Chondrocyte (in vitro differentiated cells): Measurements from ENCODE around the gene CPT1A. TPM values are rescaled to one million over a fixed set of nuclear protein-coding genes. Genes with fewer than 3 reads are reported as not detected.

Source experiments
- DNase-seq: peaks from one replicate; pipeline ENCODE4 v3.0.0; 2021; ENCODE audit warnings: mixed read lengths, low spot score
- H3K27ac Mint-ChIP-seq: one replicate; pipeline ENCODE4 v1.8.0; 2021; ENCODE audit warnings: mild to moderate bottlenecking, moderate library complexity, mixed read lengths; ENCODE audit not compliant: unreplicated experiment
- H3K27me3 Mint-ChIP-seq: 2 replicates; pipeline ENCODE4 v1.8.0; 2021; ENCODE audit warnings: low read depth, mixed read lengths
- H3K36me3 Mint-ChIP-seq: 2 replicates; pipeline ENCODE4 v1.8.0; 2021; ENCODE audit warnings: low read depth, mixed read lengths
- H3K4me1 Mint-ChIP-seq: 2 replicates; pipeline ENCODE4 v1.8.0; 2021; ENCODE audit warnings: low read depth, mild to moderate bottlenecking, mixed read lengths
- H3K4me3 Mint-ChIP-seq: one replicate; pipeline ENCODE4 v1.8.0; 2021; ENCODE audit warnings: mild to moderate bottlenecking, moderate library complexity, mixed read lengths; ENCODE audit not compliant: unreplicated experiment
- H3K9me3 Mint-ChIP-seq: 2 replicates; pipeline ENCODE4 v1.8.0; 2021; ENCODE audit warnings: low read depth, mixed read lengths
- total RNA-seq: library from RNA; stranded (reverse); gene quantifications from 3 replicates; pipeline ENCODE4 v1.2.1, GENCODE V29; 2021
- TF ChIP-seq, protein P1 (sequence below): fragments of 200-600 bp; sonication (generic); IDR thresholded peaks from 2 replicates; pipeline ENCODE4 v1.5.0; 2021; ENCODE audit warnings: antibody characterized with exemption, mild to moderate bottlenecking, moderate library complexity

The CPT1A gene
- total RNA-seq, 1 donor from 2014 or later = 58.8 TPM

DNA sequence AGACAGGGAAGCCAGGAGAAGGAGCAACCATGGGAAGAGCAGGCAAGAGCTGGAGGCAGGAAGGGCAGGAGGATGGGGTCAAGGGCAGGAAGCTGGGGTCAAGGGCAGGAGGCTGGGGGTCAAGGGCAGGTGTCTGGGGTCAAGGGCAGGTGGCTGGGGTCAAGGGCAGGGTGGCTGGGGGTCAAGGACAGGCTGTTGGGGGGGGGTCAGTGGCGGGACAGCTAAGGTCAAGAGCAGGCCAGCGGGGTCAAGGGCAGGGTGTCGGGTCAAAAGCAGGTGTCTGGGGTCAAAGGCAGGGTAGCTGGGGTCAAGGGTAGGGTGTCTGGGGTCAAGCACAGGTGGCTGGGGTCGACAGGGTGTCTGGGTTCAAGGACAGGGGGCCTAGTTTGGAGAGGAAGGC, 24.2 kb downstream of the CPT1A start:
- DNase-seq = no peak
- TF ChIP-seq, protein P1, sequence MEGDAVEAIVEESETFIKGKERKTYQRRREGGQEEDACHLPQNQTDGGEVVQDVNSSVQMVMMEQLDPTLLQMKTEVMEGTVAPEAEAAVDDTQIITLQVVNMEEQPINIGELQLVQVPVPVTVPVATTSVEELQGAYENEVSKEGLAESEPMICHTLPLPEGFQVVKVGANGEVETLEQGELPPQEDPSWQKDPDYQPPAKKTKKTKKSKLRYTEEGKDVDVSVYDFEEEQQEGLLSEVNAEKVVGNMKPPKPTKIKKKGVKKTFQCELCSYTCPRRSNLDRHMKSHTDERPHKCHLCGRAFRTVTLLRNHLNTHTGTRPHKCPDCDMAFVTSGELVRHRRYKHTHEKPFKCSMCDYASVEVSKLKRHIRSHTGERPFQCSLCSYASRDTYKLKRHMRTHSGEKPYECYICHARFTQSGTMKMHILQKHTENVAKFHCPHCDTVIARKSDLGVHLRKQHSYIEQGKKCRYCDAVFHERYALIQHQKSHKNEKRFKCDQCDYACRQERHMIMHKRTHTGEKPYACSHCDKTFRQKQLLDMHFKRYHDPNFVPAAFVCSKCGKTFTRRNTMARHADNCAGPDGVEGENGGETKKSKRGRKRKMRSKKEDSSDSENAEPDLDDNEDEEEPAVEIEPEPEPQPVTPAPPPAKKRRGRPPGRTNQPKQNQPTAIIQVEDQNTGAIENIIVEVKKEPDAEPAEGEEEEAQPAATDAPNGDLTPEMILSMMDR = no peak
- peaks cover 11% of the 10 kb centered on the region for H3K36me3 Mint-ChIP-seq
- H3K4me3 Mint-ChIP-seq = no peak overlapping the region
- no peaks in the 10 kb centered on the region for H3K9me3 Mint-ChIP-seq
- H3K27ac Mint-ChIP-seq = peak overlapping the region; percentile 59
- H3K27me3 Mint-ChIP-seq = no peaks in the 10 kb centered on the region
- peaks cover 13% of the 10 kb centered on the region for H3K4me1 Mint-ChIP-seq

DNA sequence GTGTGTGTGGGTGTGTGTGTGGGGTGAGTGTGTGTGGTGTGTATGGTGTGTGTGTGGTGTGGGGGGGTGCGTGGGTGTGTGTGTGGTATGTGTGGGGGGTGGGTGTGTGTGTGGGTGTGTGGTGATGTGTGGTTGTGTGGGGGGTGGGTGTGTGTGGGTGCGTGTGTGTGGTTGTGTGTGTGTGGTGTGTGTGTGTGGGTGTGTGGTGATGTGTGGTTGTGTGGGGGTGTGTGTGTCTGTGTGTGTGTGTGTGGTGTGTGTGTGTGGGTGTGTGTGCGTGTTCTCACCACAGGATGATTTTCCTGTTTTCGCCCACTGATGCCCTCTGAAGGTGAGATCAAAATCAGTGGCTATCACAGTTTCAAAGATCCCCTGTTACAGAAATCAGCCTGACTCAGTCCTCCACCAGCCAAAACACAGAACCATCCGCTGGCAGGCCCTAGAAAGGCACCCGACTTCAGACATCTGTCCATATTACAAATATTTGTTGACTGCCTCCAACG, 24.7 kb downstream of the CPT1A start:
- peaks cover 13% of the 10 kb centered on the region for H3K4me1 Mint-ChIP-seq
- DNase-seq = no peak

DNA sequence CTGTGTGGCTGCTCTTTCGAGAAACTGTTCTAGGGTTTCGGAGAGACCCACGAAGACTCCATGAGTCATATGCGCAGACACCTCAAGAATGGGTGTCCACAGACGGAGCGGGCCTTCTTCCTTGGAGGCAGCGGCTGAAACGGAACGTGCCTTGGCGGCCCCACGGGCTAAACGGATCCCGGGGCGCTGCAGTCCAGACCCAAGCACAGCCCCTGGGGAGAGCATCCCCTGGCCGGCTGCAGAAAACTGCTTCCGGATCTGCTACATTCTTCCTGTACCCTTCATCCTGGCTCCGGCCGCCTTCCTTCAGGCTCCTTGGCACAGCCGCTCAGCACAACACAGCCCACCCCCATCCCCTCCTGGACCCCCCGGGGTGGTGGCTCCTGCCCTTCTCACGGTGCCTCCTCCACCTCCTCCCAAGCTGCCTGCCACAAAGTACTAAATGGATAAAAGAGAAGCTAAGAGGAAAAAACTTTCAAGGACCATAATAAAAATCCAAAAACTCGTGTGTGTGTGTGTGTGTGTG, 25.4 kb downstream of the CPT1A start:
- TF ChIP-seq, protein P1 = no peak
- Mint-ChIP-seq H3K4me3 (no peak overlapping the region), H3K9me3 (no peaks in the 10 kb centered on the region), H3K4me1 (peaks cover 13% of the 10 kb centered on the region), H3K36me3 (peaks cover 19% of the 10 kb centered on the region), H3K27me3 (no peaks in the 10 kb centered on the region), H3K27ac (no peak overlapping the region)
- no peak for DNase-seq

More for the DNA sequence above, 24.7 kb downstream of the CPT1A start:
- Mint-ChIP-seq H3K4me3 (no peak overlapping the region), H3K27ac (peak overlapping the region; percentile 59), H3K27me3 (no peaks in the 10 kb centered on the region), H3K36me3 (peaks cover 16% of the 10 kb centered on the region), H3K9me3 (no peaks in the 10 kb centered on the region)
- TF ChIP-seq, protein P1 = no peak

DNA sequence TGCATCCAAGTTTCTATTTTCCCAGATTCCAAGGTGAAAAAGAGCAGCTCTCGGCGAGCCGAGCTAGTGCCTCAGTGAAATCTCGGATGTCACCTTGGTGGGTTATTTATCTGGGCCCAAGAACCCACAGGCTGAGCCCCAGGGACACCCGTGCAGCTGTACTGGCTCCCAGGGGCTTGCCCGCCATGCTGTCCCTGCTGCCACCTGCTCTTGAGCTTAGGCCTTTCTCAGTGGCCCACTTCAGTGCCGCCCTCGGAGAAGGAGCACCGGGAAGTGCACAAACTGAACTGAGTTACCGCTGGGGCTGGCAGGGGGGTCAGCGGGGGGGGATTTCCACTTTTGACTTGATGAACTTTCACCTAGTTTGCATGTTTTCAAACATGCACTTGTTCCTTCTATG, 27.9 kb downstream of the CPT1A start:
- Mint-ChIP-seq H3K27ac (no peak overlapping the region), H3K9me3 (no peaks in the 10 kb centered on the region), H3K27me3 (no peaks in the 10 kb centered on the region), H3K4me1 (peaks cover 27% of the 10 kb centered on the region), H3K4me3 (no peak overlapping the region), H3K36me3 (peaks cover 21% of the 10 kb centered on the region)
- TF ChIP-seq, protein P1 = no peak
- DNase-seq = no peak

DNA sequence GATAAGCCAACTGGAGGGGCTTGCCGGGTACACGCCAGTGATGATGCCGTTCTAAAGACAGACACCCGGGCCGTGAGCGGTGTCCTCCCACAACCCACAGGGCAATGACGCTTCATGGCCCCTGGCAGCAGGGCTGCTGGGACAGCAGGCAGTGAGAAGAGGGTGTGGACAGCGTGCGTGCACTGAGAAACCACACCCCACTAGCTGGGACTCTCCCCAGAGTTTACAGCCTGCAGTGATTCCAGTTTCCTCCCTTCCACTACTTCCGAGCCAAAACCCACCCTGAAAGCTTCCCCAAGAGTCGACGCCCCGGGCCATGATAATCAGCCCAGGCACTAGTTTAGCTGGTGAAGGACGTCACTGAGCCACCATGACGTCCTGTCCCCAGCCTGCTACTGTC, 29.2 kb downstream of the CPT1A start:
- Mint-ChIP-seq H3K9me3 (no peaks in the 10 kb centered on the region), H3K36me3 (peaks cover 22% of the 10 kb centered on the region), H3K4me1 (peaks cover 24% of the 10 kb centered on the region), H3K27ac (no peak overlapping the region), H3K27me3 (no peaks in the 10 kb centered on the region), H3K4me3 (no peak overlapping the region)
- TF ChIP-seq, protein P1 = no peak
- DNase-seq = no peak
